K562 (cell line): ENCODE measurements around the gene IBA57. TPM values are rescaled to one million over a fixed set of nuclear protein-coding genes. Genes with fewer than 3 reads are reported as not detected.

Experiments
- ATAC-seq: fragments of 200-7000 bp; cut with Tn5 transposase; 3 replicates; pipeline ENCODE4 v1.9.1; 2020; ENCODE audit warnings: moderate library complexity
- BruUV-seq: library from RNA; stranded (reverse); fragments of 400-500 nt; replicated peaks from 2 replicates; lab custom pipeline; 2021; lab: Mats Ljungman, UMichigan
- CTCF ChIA-PET: fragments of 300-600 bp; formaldehyde crosslinking; extraction: SDS; loops from one replicate; lab custom pipeline; 2021; ENCODE audit warnings: low intra/inter-chr PET ratio; lab: Yijun Ruan, JAX
- POLR2A ChIA-PET: fragments of 300-600, 350-650 bp; sonication (Branson Sonifier 250); formaldehyde crosslinking; extraction: SDS; loops from one replicate; lab custom pipeline; 2021; ENCODE audit warnings: antibody characterized with exemption, inconsistent platforms; lab: Yijun Ruan, JAX
- DNase-seq, 4 experiments: peaks; one replicate each; pipeline versions ENCODE4 v3.0.0 to v3.0.0-alpha.2; 2011 to 2018; ENCODE audit warnings: low spot score in 3 of 4, mixed read lengths in 3 of 4; ENCODE audit errors: extremely low read depth in 1 of 4
- FAIRE-seq: peaks from 2 replicates; lab custom pipeline; 2011; peaks lifted over from hg19 to GRCh38; lab: Jason Lieb, UNC
- H2AFZ ChIP-seq: 2 replicates; pipeline ENCODE4 v1.6.0; 2011; ENCODE audit warnings: low read depth, low read length, control low read depth, inconsistent platforms
- H3K27ac ChIP-seq: fragments of 200-600 bp; 3 replicates; pipeline ENCODE4 v1.8.0; 2011; ENCODE audit warnings: low read depth, mild to moderate bottlenecking, control low read depth, inconsistent platforms, low read length, moderate library complexity, mixed read lengths; ENCODE audit errors: extremely low read depth
- H3K27me3 ChIP-seq, 2 experiments: fragments of 300-600 bp in 1 of 2; 2 replicates in 1 of 2; 3 replicates in 1 of 2; pipeline versions ENCODE4 v1.6.0 to v1.8.0; 2011; ENCODE audit warnings: inconsistent platforms in 2 of 2, low read length in 2 of 2, mild to moderate bottlenecking in 1 of 2, mixed read lengths in 1 of 2, moderate library complexity in 1 of 2; ENCODE audit not compliant: control insufficient read depth in 2 of 2, insufficient read depth in 2 of 2
- H3K36me3 ChIP-seq: fragments of 300-600 bp; 3 replicates; pipeline ENCODE4 v1.8.0; 2011; ENCODE audit warnings: mild to moderate bottlenecking, low read length, inconsistent platforms; ENCODE audit not compliant: control insufficient read depth, insufficient read depth
- H3K4me1 ChIP-seq, 2 experiments: fragments of 200-600 bp in 1 of 2; replicated peaks in 1 of 2; 2 replicates in 1 of 2; 3 replicates in 1 of 2; pipeline versions ENCODE4 v1.5.1 to v1.8.0; 2011; ENCODE audit warnings: inconsistent platforms in 2 of 2, low read length in 2 of 2, mild to moderate bottlenecking in 1 of 2, mixed read lengths in 1 of 2, moderate library complexity in 1 of 2; ENCODE audit not compliant: control insufficient read depth in 2 of 2, insufficient read depth in 2 of 2
- H3K4me2 ChIP-seq: 2 replicates; pipeline ENCODE4 v1.6.1; 2011; ENCODE audit warnings: low read length, control low read depth, inconsistent platforms, mixed read lengths; ENCODE audit not compliant: insufficient read depth
- H3K4me3 ChIP-seq: fragments of 200-600 bp; sonication (generic), shearing (Covaris generic); 2 replicates; pipeline ENCODE4 v1.5.1; 2016; ENCODE audit warnings: control low read depth, inconsistent platforms
- H3K79me2 ChIP-seq: fragments of 200-600 bp; 3 replicates; pipeline ENCODE4 v1.8.0; 2011; ENCODE audit warnings: low read length, inconsistent platforms; ENCODE audit not compliant: control insufficient read depth, insufficient read depth
- H3K9ac ChIP-seq, 2 experiments: 2 replicates each; pipeline versions ENCODE4 v1.6.0 to v1.6.1; 2011; ENCODE audit warnings: low read depth in 2 of 2, low read length in 2 of 2, control low read depth in 1 of 2, inconsistent platforms in 1 of 2, mild to moderate bottlenecking in 1 of 2, mixed read lengths in 1 of 2; ENCODE audit not compliant: insufficient read depth in 1 of 2
- H3K9me1 ChIP-seq: one replicate; pipeline ENCODE4 v1.6.0; 2011; ENCODE audit warnings: inconsistent platforms, mild to moderate bottlenecking, low read length, moderate library complexity; ENCODE audit not compliant: control insufficient read depth, insufficient read depth
- H3K9me3 ChIP-seq: replicated peaks from 2 replicates; pipeline ENCODE4 v1.5.1; 2011; ENCODE audit warnings: low read depth, low read length, inconsistent platforms; ENCODE audit not compliant: control insufficient read depth, insufficient read depth
- H4K20me1 ChIP-seq: replicated peaks from 2 replicates; pipeline ENCODE4 v1.6.1; 2011; ENCODE audit warnings: low read length, inconsistent platforms, mixed read lengths; ENCODE audit not compliant: control insufficient read depth, insufficient read depth
- ADNP ChIP-seq: fragments of 200-800 bp; sonication (Bioruptor generic); IDR thresholded peaks from 2 replicates; pipeline ENCODE4 v1.6.1; 2016; ENCODE audit warnings: missing genetic modification characterization, missing compliant biosample characterization
- BDP1 ChIP-seq: IDR thresholded peaks from 3 replicates; pipeline ENCODE4 v1.6.1; 2011; ENCODE audit not compliant: insufficient read length, insufficient read depth
- BMI1 ChIP-seq: fragments of 150-350 bp; IDR thresholded peaks from 2 replicates; pipeline ENCODE4 v1.6.1; 2014; ENCODE audit warnings: low read length
- DDX20 ChIP-seq: fragments of 450-650 bp; IDR thresholded peaks from 2 replicates; pipeline ENCODE4 v1.6.1; 2016; ENCODE audit warnings: missing genetic modification characterization, low read depth, mild to moderate bottlenecking, missing compliant biosample characterization, moderate library complexity
- KLF16 ChIP-seq: IDR thresholded peaks from 2 replicates; pipeline ENCODE4 v1.6.1; 2016; ENCODE audit warnings: antibody characterized with exemption
- MAX ChIP-seq: sonication (generic); formaldehyde crosslinking; IDR thresholded peaks from 2 replicates; pipeline ENCODE4 v1.9.0; 2022; ENCODE audit warnings: mild to moderate bottlenecking, missing genetic modification reagents
- MCM5 ChIP-seq: fragments of 450-650 bp; IDR thresholded peaks from 2 replicates; pipeline ENCODE4 v1.6.1; 2016; ENCODE audit warnings: low read depth
- POLR2G ChIP-seq: fragments of 200-400 bp; formaldehyde crosslinking; IDR thresholded peaks from 2 replicates; pipeline ENCODE4 v1.6.1; 2017; ENCODE audit warnings: low read depth, mild to moderate bottlenecking, antibody characterized with exemption, low read length, moderate library complexity
- PTRF ChIP-seq: fragments of 450-650 bp; IDR thresholded peaks from 2 replicates; pipeline ENCODE4 v1.6.1; 2016; ENCODE audit warnings: mild to moderate bottlenecking, missing genetic modification characterization, missing compliant biosample characterization
- RBM39 ChIP-seq: fragments of 200-400 bp; formaldehyde crosslinking; optimal IDR thresholded peaks from 2 replicates; pipeline ENCODE3; 2018; ENCODE audit warnings: low read depth, low read length
- SAP30 ChIP-seq: fragments of 200-600 bp; sonication (generic); IDR thresholded peaks from 2 replicates; pipeline ENCODE4 v1.6.1; 2012; ENCODE audit warnings: borderline replicate concordance, low read depth, mild to moderate bottlenecking, moderate library complexity, low read length, control low read depth, inconsistent platforms; ENCODE audit not compliant: insufficient read depth, poor library complexity, severe bottlenecking
- TCF7L2 ChIP-seq: fragments of 150-350 bp; IDR thresholded peaks from 2 replicates; pipeline ENCODE4 v1.6.1; 2016; ENCODE audit warnings: low read depth, mild to moderate bottlenecking, low read length, moderate library complexity
- THRAP3 ChIP-seq: fragments of 450-650 bp; IDR thresholded peaks from 2 replicates; pipeline ENCODE4 v1.6.1; 2016; ENCODE audit warnings: mild to moderate bottlenecking, inconsistent platforms, borderline replicate concordance
- TRIM24 ChIP-seq, 2 experiments: fragments of 450-650 bp; IDR thresholded peaks; 2 replicates each; pipeline ENCODE4 v1.6.1; 2016
- XRCC5 ChIP-seq: fragments of 200-400 bp; formaldehyde crosslinking; IDR thresholded peaks from 2 replicates; pipeline ENCODE4 v1.6.1; 2017; ENCODE audit warnings: low read depth, mild to moderate bottlenecking, low read length
- ZNF583 ChIP-seq: fragments of 250-450 bp; sonication (Bioruptor Pico); IDR thresholded peaks from 2 replicates; pipeline ENCODE4 v1.4.0; 2020
- WGBS: fragments of 100-300 bp; shearing (Covaris generic); methylation state at CpG from one replicate; pipeline ENCODE4 v1.1.6; 2016; ENCODE audit warnings: low coverage, mixed read lengths; ENCODE audit not compliant: insufficient coverage; ENCODE audit errors: missing lambda C conversion rate; 5-methylcytosine and 5-hydroxymethylcytosine counted together
- in situ Hi-C: fragments of 300-500 bp; cut with MboI; formaldehyde crosslinking; loops from 4 replicates; pipeline ENCODE4 v1.15.0; 2018; ENCODE audit warnings: inconsistent platforms, mixed read lengths
- intact Hi-C: fragments of 100-400 bp; cut with micrococcal nuclease; formaldehyde crosslinking; loops from 2 replicates; pipeline ENCODE4 v1.14.2; 2022
- polyA plus RNA-seq, 8 experiments: library from polyadenylated mRNA; depleted of rRNA in 4 of 8; stranded (reverse) in 5 of 8; unstranded in 3 of 8; fragments of >200 nt; fragmentation: Nextera tagmentation in 2 of 8; fragmentation: Illumina TruSeq in 1 of 8; extraction: Ambion mirVana in 2 of 8; extraction: Trizol in 1 of 8; gene quantifications; 2 replicates each; pipeline versions ENCODE4 v1.2.1 to v1.2.3, GENCODE V29; 2011 to 2014; ENCODE audit warnings: inconsistent platforms in 1 of 8, missing spikeins in 1 of 8
- total RNA-seq, 7 experiments: library from RNA; depleted of rRNA in 6 of 7; stranded (reverse); fragments of >200 nt in 6 of 7; fragmentation: Illumina TruSeq in 2 of 7; extraction: Trizol in 2 of 7; gene quantifications; 2 replicates each; pipeline versions ENCODE4 v1.2.1 to v1.2.3, GENCODE V29; 2011 to 2021; ENCODE audit warnings: low replicate concordance in 1 of 7
- TF ChIP-seq, protein P1 (sequence below): fragments of 450-650 bp; formaldehyde crosslinking; IDR thresholded peaks from 2 replicates; pipeline ENCODE4 v1.4.0; 2020; ENCODE audit warnings: mild to moderate bottlenecking, mixed read lengths
- TF ChIP-seq, protein P2 (sequence below): fragments of 450-650 bp; IDR thresholded peaks from 2 replicates; pipeline ENCODE4 v1.6.1; 2016; ENCODE audit warnings: antibody characterized with exemption
- TF ChIP-seq, protein P3 (sequence below): sonication (generic); formaldehyde crosslinking; IDR thresholded peaks from 2 replicates; pipeline ENCODE4 v1.8.0; 2022; ENCODE audit warnings: mild to moderate bottlenecking, low read depth, missing genetic modification reagents

Gene IBA57
- total and polyA plus RNA-seq, 9 of the 15 experiments (the other 6 are each of a cell fraction or from before 2014, with no cell fraction given), result 0.77 to 15.5 (median 2.7) TPM

GRCh38 chr1:228155596-228156514 is 9.7 kb upstream of the IBA57 start:
- H3K27me3 ChIP-seq, result no peaks in the 10 kb centered on the region
- intact Hi-C loops (no loop called here), in situ Hi-C loops (no loop called here)
- no TSS peak for BruUV-seq
- H2AFZ ChIP-seq, result no peak overlapping the region
- no peaks in the 10 kb centered on the region for H3K9me3 ChIP-seq
- FAIRE-seq, result peak; percentile 23
- H3K4me1 ChIP-seq, result peaks cover 2 to 63% of the 10 kb centered on the region in 2 experiments; a peak in 3 of 5 replicates
- WGBS, result 41% methylated on average over 16 of the region's 16 CpGs
- H4K20me1 ChIP-seq, result no peaks in the 10 kb centered on the region; the same call in none of the 2 replicates
- H3K4me3 ChIP-seq, result no peak overlapping the region
- ChIA-PET POLR2A (interaction anchor here (1.1 to 1.8 kb wide), 3 partner anchors 7 to 15 kb away, joined by 3 to 9 read pairs (median 7); partner anchors contain the start of genes GUK1 and IBA57), CTCF (no interaction called here)
- H3K9me1 ChIP-seq, result no peaks in the 10 kb centered on the region
- no peak overlapping the region for H3K4me2 ChIP-seq
- no peak for ATAC-seq
- no peaks in the 10 kb centered on the region for H3K36me3 ChIP-seq
- H3K9ac ChIP-seq, result no peak overlapping the region
- H3K27ac ChIP-seq, result no peak overlapping the region
- H3K79me2 ChIP-seq, result no peaks in the 10 kb centered on the region
- no peak for DNase-seq
- TF ChIP-seq BMI1, result no peak
- peak; percentile 54; the same call in 1 of the 2 replicates for TF ChIP-seq MAX (CRISPR knock-in tag)
- TF ChIP-seq, protein P1, sequence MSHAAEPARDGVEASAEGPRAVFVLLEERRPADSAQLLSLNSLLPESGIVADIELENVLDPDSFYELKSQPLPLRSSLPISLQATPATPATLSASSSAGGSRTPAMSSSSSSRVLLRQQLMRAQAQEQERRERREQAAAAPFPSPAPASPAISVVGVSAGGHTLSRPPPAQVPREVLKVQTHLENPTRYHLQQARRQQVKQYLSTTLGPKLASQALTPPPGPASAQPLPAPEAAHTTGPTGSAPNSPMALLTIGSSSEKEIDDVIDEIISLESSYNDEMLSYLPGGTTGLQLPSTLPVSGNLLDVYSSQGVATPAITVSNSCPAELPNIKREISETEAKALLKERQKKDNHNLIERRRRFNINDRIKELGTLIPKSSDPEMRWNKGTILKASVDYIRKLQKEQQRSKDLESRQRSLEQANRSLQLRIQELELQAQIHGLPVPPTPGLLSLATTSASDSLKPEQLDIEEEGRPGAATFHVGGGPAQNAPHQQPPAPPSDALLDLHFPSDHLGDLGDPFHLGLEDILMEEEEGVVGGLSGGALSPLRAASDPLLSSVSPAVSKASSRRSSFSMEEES (CRISPR knock-in tag), result no peak
- no peak for TF ChIP-seq TRIM24 (IDR thresholded peaks at IDR 0.05)
- TF ChIP-seq ADNP, result no peak
- no peak for TF ChIP-seq XRCC5
- TF ChIP-seq DDX20 (tag), result no peak
- TF ChIP-seq, protein P2, sequence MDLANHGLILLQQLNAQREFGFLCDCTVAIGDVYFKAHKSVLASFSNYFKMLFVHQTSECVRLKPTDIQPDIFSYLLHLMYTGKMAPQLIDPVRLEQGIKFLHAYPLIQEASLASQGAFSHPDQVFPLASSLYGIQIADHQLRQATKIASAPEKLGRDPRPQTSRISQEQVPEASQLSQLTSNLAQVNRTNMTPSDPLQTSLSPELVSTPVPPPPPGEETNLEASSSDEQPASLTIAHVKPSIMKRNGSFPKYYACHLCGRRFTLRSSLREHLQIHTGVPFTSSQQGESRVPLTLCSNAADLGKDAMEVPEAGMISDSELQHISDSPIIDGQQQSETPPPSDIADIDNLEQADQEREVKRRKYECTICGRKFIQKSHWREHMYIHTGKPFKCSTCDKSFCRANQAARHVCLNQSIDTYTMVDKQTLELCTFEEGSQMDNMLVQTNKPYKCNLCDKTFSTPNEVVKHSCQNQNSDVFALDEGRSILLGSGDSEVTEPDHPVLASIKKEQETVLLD, result no peak
- TF ChIP-seq KLF16, result no peak
- no peak for TF ChIP-seq ZNF583 (CRISPR knock-in tag)
- TF ChIP-seq, protein P3, sequence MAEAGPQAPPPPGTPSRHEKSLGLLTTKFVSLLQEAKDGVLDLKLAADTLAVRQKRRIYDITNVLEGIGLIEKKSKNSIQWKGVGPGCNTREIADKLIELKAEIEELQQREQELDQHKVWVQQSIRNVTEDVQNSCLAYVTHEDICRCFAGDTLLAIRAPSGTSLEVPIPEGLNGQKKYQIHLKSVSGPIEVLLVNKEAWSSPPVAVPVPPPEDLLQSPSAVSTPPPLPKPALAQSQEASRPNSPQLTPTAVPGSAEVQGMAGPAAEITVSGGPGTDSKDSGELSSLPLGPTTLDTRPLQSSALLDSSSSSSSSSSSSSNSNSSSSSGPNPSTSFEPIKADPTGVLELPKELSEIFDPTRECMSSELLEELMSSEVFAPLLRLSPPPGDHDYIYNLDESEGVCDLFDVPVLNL, result no peak
- TF ChIP-seq MCM5, result no peak
- no peak for TF ChIP-seq TCF7L2
- TF ChIP-seq PTRF (tag), result no peak
- TF ChIP-seq BDP1, result no peak
- no peak for TF ChIP-seq RBM39
- TF ChIP-seq THRAP3, result no peak
- no peak for TF ChIP-seq SAP30
- no peak for TF ChIP-seq POLR2G
